ENCODE measurements around the gene PLEKHG4B. TPM values are rescaled to one million over a fixed set of nuclear protein-coding genes. Genes with fewer than 3 reads are reported as not detected.

Gene PLEKHG4B
- total RNA-seq, 1 experiment from 2014 or later = 44.3 TPM

DNA sequence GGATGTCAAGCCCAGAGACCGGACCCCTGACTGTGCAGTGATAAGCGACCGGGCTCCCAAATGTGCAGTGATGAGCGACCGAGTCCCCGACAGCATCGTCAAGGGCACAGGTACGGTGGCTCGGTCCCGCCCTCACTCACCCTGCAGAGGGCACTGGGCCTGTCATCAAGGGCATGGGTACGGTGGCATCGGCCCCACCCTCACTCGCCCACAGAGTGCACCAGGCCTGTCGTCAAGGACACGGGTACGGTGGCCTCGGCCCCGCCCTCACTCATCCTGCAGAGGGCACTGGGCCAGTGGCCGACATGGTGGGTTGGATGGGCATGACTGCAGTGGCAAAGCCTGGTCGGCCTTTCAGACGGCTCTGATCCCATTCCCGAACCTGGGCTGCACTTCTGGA is 89.6 kb downstream of the PLEKHG4B start:
- TF ChIP-seq, protein P1, sequence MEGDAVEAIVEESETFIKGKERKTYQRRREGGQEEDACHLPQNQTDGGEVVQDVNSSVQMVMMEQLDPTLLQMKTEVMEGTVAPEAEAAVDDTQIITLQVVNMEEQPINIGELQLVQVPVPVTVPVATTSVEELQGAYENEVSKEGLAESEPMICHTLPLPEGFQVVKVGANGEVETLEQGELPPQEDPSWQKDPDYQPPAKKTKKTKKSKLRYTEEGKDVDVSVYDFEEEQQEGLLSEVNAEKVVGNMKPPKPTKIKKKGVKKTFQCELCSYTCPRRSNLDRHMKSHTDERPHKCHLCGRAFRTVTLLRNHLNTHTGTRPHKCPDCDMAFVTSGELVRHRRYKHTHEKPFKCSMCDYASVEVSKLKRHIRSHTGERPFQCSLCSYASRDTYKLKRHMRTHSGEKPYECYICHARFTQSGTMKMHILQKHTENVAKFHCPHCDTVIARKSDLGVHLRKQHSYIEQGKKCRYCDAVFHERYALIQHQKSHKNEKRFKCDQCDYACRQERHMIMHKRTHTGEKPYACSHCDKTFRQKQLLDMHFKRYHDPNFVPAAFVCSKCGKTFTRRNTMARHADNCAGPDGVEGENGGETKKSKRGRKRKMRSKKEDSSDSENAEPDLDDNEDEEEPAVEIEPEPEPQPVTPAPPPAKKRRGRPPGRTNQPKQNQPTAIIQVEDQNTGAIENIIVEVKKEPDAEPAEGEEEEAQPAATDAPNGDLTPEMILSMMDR (conservative IDR thresholded peaks at IDR 0.05) = no peak
- no peak overlapping the region for H2AFZ ChIP-seq (ENCODE audit: low read length)
- H3K79me2 ChIP-seq (ENCODE audit: insufficient read depth, low read length) = no peaks in the 10 kb centered on the region
- no peaks in the 10 kb centered on the region for H3K27me3 ChIP-seq (ENCODE audit: insufficient read depth, low read length)
- no peak overlapping the region for H2BK12ac ChIP-seq (ENCODE audit: insufficient read length, low read depth, low read length)
- H3K79me1 ChIP-seq (ENCODE audit: insufficient read depth, low read depth, low read length, poor library complexity, severe bottlenecking) = no peaks in the 10 kb centered on the region
- no peaks in the 10 kb centered on the region; the same call in 1 of the 2 replicates for H3K27me3 Mint-ChIP-seq (ENCODE audit: low read depth)
- H3K36me3 Mint-ChIP-seq (ENCODE audit: insufficient read depth in 1 of 3, low read depth in 3 of 3) = peaks cover 8 to 54% (median 53%) of the 10 kb centered on the region in 3 experiments
- H3K23me2 ChIP-seq (ENCODE audit: insufficient read length, low read depth, low read length, poor library complexity, severe bottlenecking) = no peaks in the 10 kb centered on the region
- H3K9me3 ChIP-seq (ENCODE audit: control insufficient read depth, low read depth, low read length) = no peaks in the 10 kb centered on the region
- no peak overlapping the region for H3K4ac ChIP-seq (ENCODE audit: low read depth, low read length)
- no peak overlapping the region for H2BK5ac ChIP-seq (ENCODE audit: insufficient read length, low read length)
- H4K5ac ChIP-seq (ENCODE audit: insufficient read length, low read depth, low read length) = no peak overlapping the region
- no peaks in the 10 kb centered on the region; the same call in 1 of the 2 replicates for H3K4me1 ChIP-seq (ENCODE audit: insufficient read depth, low read length)
- no peak overlapping the region for H4K8ac ChIP-seq (replicated peaks; ENCODE audit: insufficient read length, low read depth, low read length)
- no peak overlapping the region for H3K18ac ChIP-seq (ENCODE audit: insufficient read length, low read depth, low read length)
- H3K56ac ChIP-seq (ENCODE audit: insufficient read length, low read depth, low read length) = no peak overlapping the region
- H2BK15ac ChIP-seq (ENCODE audit: low read depth, low read length) = no peak overlapping the region
- no peak overlapping the region for H3K23ac ChIP-seq (ENCODE audit: insufficient read length, low read depth, low read length)
- WGBS (ENCODE audit: extremely low coverage, insufficient read length, low lambda C conversion rate) = no CpG with 5 or more reads among the region's 22 CpGs
- no peak overlapping the region for H3K27ac ChIP-seq (ENCODE audit: insufficient read length, low read depth, low read length)
- H3K4me1 Mint-ChIP-seq = peaks cover 7 to 9% of the 10 kb centered on the region in 2 experiments
- H3K4me3 Mint-ChIP-seq = no peak overlapping the region
- H3K27ac Mint-ChIP-seq = no peak overlapping the region
- H3K9me3 Mint-ChIP-seq = no peaks in the 10 kb centered on the region
- H2AK5ac ChIP-seq (ENCODE audit: insufficient read length, low read length) = no peak overlapping the region
- no peak overlapping the region for H3T11ph ChIP-seq (ENCODE audit: low read length)
- H3K14ac ChIP-seq (ENCODE audit: insufficient read depth, low read length) = no peak overlapping the region
- no peak overlapping the region for H3K4me2 ChIP-seq (ENCODE audit: insufficient read depth, insufficient read length, low read length)
- no peak overlapping the region for H2BK120ac ChIP-seq (ENCODE audit: low read depth, low read length, poor library complexity, severe bottlenecking)
- H4K91ac ChIP-seq (ENCODE audit: insufficient read length, low read depth, low read length) = no peak overlapping the region
- no peaks in the 10 kb centered on the region for H4K20me1 ChIP-seq (ENCODE audit: control insufficient read depth, insufficient read depth, insufficient read length)
- no peak for DNase-seq
- H2BK20ac ChIP-seq (ENCODE audit: low read depth, low read length, poor library complexity, severe bottlenecking) = no peak overlapping the region
- H3K9ac ChIP-seq (ENCODE audit: extremely low read depth, insufficient read length, low read length) = no peak overlapping the region

Data from H9 (cell line).